K562 (cell line): ENCODE measurements around the gene GIMAP6. TPM values are rescaled to one million over a fixed set of nuclear protein-coding genes. Genes with fewer than 3 reads are reported as not detected.

ENCODE experiments used
- BRCA1 ChIP-seq, 2 experiments: fragments of 450-650 bp in 1 of 2; sonication (generic) in 1 of 2; formaldehyde crosslinking in 1 of 2; IDR thresholded peaks; 2 replicates each; pipeline versions ENCODE4 v1.5.0 to v1.6.1; 2017 to 2020; ENCODE audit warnings: mild to moderate bottlenecking in 1 of 2, missing genetic modification reagents in 1 of 2
- FOSL1 ChIP-seq: fragments of 200-800 bp; sonication (Bioruptor generic); conservative IDR thresholded peaks from 2 replicates; pipeline ENCODE4 v1.6.1; 2016; ENCODE audit warnings: missing genetic modification characterization, missing compliant biosample characterization
- HIVEP1 ChIP-seq: fragments of 250-450 bp; sonication (Bioruptor Pico); IDR thresholded peaks from 2 replicates; pipeline ENCODE4 v1.4.0; 2020; ENCODE audit warnings: mild to moderate bottlenecking
- KLF1 ChIP-seq: fragments of 450-650 bp; IDR thresholded peaks from 2 replicates; pipeline ENCODE4 v1.6.1; 2016; ENCODE audit warnings: missing genetic modification characterization, missing compliant biosample characterization
- KLF10 ChIP-seq: fragments of 250-450 bp; sonication (Bioruptor Pico); IDR thresholded peaks from 2 replicates; pipeline ENCODE4 v1.6.1; 2021; ENCODE audit warnings: matching md5 sums
- ZNF347 ChIP-seq: fragments of 450-650 bp; formaldehyde crosslinking; IDR thresholded peaks from 2 replicates; pipeline ENCODE4 v1.4.0; 2020; ENCODE audit warnings: low read depth, mild to moderate bottlenecking, moderate library complexity
- polyA plus RNA-seq, 8 experiments: library from polyadenylated mRNA; depleted of rRNA in 4 of 8; stranded (reverse) in 5 of 8; unstranded in 3 of 8; fragments of >200 nt; fragmentation: Nextera tagmentation in 2 of 8; fragmentation: Illumina TruSeq in 1 of 8; extraction: Ambion mirVana in 2 of 8; extraction: Trizol in 1 of 8; gene quantifications; 2 replicates each; pipeline versions ENCODE4 v1.2.1 to v1.2.3, GENCODE V29; 2011 to 2014; ENCODE audit warnings: inconsistent platforms in 1 of 8, missing spikeins in 1 of 8
- total RNA-seq, 7 experiments: library from RNA; depleted of rRNA in 6 of 7; stranded (reverse); fragments of >200 nt in 6 of 7; fragmentation: Illumina TruSeq in 2 of 7; extraction: Trizol in 2 of 7; gene quantifications; 2 replicates each; pipeline versions ENCODE4 v1.2.1 to v1.2.3, GENCODE V29; 2011 to 2021; ENCODE audit warnings: low replicate concordance in 1 of 7
- TF ChIP-seq, protein P1 (sequence below): fragments of 450-650 bp; IDR thresholded peaks from 2 replicates; pipeline ENCODE4 v1.6.1; 2016; ENCODE audit warnings: mild to moderate bottlenecking, moderate library complexity
- TF ChIP-seq, protein P2 (sequence below): fragments of 200-800 bp; sonication (Bioruptor generic); IDR thresholded peaks from 2 replicates; pipeline ENCODE4 v1.6.1; 2017; ENCODE audit warnings: missing genetic modification characterization, missing compliant biosample characterization
- TF ChIP-seq, protein P3 (sequence below): fragments of 250-450 bp; sonication (Bioruptor Pico); IDR thresholded peaks from 2 replicates; pipeline ENCODE4 v1.4.0; 2020; ENCODE audit warnings: mild to moderate bottlenecking, moderate library complexity, borderline replicate concordance
- TF ChIP-seq, protein P4 (sequence below): fragments of 250-450 bp; sonication (Bioruptor Pico); IDR thresholded peaks from 2 replicates; pipeline ENCODE4 v1.5.0; 2021

GIMAP6 gene
- total and polyA plus RNA-seq, 9 of the 15 experiments (the other 6 are each of a cell fraction or from before 2014, with no cell fraction given), result 0.04 to 0.45 (median 0.18) TPM

DNA sequence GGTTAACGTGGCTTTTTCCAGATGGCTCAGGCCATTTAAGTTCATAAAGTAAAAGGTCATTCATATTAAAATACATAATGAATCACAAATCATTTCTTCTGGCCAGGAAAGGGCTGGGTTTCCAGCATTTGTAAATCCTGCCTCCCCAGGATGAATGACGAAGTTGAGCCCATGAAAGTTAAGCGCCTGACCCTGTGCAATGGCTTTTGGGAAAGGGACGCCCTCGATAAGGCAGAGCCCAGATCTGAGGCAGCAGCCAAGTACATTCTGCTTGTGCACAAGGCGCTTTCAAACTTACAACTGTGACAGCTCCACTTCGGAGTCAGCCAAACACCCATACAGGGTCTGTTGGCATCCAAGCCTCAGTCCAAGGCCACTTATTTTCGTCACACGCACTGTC is 2.8 kb downstream of the GIMAP6 start (continued):
- TF ChIP-seq, protein P1, sequence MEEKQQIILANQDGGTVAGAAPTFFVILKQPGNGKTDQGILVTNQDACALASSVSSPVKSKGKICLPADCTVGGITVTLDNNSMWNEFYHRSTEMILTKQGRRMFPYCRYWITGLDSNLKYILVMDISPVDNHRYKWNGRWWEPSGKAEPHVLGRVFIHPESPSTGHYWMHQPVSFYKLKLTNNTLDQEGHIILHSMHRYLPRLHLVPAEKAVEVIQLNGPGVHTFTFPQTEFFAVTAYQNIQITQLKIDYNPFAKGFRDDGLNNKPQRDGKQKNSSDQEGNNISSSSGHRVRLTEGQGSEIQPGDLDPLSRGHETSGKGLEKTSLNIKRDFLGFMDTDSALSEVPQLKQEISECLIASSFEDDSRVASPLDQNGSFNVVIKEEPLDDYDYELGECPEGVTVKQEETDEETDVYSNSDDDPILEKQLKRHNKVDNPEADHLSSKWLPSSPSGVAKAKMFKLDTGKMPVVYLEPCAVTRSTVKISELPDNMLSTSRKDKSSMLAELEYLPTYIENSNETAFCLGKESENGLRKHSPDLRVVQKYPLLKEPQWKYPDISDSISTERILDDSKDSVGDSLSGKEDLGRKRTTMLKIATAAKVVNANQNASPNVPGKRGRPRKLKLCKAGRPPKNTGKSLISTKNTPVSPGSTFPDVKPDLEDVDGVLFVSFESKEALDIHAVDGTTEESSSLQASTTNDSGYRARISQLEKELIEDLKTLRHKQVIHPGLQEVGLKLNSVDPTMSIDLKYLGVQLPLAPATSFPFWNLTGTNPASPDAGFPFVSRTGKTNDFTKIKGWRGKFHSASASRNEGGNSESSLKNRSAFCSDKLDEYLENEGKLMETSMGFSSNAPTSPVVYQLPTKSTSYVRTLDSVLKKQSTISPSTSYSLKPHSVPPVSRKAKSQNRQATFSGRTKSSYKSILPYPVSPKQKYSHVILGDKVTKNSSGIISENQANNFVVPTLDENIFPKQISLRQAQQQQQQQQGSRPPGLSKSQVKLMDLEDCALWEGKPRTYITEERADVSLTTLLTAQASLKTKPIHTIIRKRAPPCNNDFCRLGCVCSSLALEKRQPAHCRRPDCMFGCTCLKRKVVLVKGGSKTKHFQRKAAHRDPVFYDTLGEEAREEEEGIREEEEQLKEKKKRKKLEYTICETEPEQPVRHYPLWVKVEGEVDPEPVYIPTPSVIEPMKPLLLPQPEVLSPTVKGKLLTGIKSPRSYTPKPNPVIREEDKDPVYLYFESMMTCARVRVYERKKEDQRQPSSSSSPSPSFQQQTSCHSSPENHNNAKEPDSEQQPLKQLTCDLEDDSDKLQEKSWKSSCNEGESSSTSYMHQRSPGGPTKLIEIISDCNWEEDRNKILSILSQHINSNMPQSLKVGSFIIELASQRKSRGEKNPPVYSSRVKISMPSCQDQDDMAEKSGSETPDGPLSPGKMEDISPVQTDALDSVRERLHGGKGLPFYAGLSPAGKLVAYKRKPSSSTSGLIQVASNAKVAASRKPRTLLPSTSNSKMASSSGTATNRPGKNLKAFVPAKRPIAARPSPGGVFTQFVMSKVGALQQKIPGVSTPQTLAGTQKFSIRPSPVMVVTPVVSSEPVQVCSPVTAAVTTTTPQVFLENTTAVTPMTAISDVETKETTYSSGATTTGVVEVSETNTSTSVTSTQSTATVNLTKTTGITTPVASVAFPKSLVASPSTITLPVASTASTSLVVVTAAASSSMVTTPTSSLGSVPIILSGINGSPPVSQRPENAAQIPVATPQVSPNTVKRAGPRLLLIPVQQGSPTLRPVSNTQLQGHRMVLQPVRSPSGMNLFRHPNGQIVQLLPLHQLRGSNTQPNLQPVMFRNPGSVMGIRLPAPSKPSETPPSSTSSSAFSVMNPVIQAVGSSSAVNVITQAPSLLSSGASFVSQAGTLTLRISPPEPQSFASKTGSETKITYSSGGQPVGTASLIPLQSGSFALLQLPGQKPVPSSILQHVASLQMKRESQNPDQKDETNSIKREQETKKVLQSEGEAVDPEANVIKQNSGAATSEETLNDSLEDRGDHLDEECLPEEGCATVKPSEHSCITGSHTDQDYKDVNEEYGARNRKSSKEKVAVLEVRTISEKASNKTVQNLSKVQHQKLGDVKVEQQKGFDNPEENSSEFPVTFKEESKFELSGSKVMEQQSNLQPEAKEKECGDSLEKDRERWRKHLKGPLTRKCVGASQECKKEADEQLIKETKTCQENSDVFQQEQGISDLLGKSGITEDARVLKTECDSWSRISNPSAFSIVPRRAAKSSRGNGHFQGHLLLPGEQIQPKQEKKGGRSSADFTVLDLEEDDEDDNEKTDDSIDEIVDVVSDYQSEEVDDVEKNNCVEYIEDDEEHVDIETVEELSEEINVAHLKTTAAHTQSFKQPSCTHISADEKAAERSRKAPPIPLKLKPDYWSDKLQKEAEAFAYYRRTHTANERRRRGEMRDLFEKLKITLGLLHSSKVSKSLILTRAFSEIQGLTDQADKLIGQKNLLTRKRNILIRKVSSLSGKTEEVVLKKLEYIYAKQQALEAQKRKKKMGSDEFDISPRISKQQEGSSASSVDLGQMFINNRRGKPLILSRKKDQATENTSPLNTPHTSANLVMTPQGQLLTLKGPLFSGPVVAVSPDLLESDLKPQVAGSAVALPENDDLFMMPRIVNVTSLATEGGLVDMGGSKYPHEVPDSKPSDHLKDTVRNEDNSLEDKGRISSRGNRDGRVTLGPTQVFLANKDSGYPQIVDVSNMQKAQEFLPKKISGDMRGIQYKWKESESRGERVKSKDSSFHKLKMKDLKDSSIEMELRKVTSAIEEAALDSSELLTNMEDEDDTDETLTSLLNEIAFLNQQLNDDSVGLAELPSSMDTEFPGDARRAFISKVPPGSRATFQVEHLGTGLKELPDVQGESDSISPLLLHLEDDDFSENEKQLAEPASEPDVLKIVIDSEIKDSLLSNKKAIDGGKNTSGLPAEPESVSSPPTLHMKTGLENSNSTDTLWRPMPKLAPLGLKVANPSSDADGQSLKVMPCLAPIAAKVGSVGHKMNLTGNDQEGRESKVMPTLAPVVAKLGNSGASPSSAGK, result no peak
- TF ChIP-seq, protein P2, sequence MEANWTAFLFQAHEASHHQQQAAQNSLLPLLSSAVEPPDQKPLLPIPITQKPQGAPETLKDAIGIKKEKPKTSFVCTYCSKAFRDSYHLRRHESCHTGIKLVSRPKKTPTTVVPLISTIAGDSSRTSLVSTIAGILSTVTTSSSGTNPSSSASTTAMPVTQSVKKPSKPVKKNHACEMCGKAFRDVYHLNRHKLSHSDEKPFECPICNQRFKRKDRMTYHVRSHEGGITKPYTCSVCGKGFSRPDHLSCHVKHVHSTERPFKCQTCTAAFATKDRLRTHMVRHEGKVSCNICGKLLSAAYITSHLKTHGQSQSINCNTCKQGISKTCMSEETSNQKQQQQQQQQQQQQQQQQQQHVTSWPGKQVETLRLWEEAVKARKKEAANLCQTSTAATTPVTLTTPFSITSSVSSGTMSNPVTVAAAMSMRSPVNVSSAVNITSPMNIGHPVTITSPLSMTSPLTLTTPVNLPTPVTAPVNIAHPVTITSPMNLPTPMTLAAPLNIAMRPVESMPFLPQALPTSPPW (CRISPR knock-in tag), result no peak
- no peak for TF ChIP-seq FOSL1 (tag)
- no peak for TF ChIP-seq ZNF347 (CRISPR knock-in tag)
- no peak for TF ChIP-seq BRCA1 (IDR thresholded peaks at IDR 0.05)
- TF ChIP-seq BRCA1 (CRISPR knock-in tag; IDR thresholded peaks at IDR 0.05), result no peak
- TF ChIP-seq HIVEP1 (CRISPR knock-in tag), result no peak
- no peak for TF ChIP-seq KLF1 (tag)
- TF ChIP-seq, protein P3, sequence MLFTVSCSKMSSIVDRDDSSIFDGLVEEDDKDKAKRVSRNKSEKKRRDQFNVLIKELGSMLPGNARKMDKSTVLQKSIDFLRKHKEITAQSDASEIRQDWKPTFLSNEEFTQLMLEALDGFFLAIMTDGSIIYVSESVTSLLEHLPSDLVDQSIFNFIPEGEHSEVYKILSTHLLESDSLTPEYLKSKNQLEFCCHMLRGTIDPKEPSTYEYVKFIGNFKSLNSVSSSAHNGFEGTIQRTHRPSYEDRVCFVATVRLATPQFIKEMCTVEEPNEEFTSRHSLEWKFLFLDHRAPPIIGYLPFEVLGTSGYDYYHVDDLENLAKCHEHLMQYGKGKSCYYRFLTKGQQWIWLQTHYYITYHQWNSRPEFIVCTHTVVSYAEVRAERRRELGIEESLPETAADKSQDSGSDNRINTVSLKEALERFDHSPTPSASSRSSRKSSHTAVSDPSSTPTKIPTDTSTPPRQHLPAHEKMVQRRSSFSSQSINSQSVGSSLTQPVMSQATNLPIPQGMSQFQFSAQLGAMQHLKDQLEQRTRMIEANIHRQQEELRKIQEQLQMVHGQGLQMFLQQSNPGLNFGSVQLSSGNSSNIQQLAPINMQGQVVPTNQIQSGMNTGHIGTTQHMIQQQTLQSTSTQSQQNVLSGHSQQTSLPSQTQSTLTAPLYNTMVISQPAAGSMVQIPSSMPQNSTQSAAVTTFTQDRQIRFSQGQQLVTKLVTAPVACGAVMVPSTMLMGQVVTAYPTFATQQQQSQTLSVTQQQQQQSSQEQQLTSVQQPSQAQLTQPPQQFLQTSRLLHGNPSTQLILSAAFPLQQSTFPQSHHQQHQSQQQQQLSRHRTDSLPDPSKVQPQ (CRISPR knock-in tag), result no peak
- TF ChIP-seq KLF10, result no peak
- TF ChIP-seq, protein P4, sequence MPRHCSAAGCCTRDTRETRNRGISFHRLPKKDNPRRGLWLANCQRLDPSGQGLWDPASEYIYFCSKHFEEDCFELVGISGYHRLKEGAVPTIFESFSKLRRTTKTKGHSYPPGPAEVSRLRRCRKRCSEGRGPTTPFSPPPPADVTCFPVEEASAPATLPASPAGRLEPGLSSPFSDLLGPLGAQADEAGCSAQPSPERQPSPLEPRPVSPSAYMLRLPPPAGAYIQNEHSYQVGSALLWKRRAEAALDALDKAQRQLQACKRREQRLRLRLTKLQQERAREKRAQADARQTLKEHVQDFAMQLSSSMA (CRISPR knock-in tag), result no peak
